ENCODE measurements around the gene PLEKHH3.

The PLEKHH3 gene

DNA sequence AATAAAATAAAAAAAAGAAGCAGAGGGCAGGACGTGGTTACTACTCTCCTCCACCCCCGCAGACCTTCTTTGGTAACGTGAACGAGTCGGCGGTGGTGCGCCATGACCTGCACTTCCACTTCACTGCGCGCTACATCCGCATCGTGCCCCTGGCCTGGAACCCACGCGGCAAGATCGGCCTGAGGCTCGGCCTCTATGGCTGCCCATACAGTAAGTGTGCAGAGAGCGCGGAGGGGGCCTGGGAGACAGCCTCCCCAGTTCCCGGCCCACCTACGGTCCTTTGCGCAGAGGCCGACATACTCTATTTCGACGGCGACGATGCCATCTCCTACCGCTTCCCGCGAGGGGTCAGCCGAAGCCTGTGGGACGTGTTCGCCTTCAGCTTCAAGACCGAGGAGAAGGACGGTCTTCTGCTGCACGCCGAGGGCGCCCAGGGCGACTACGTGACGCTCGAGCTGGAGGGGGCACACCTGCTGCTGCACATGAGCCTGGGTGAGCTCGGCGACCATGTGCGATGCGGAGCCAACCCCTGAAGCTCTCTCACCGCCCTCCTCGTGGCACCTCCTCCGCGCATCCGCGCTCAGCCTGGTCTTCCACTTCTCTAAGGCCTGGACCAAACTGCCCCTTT, 8.2 kb upstream of the PLEKHH3 start:
- no peak for DNase-seq

DNA sequence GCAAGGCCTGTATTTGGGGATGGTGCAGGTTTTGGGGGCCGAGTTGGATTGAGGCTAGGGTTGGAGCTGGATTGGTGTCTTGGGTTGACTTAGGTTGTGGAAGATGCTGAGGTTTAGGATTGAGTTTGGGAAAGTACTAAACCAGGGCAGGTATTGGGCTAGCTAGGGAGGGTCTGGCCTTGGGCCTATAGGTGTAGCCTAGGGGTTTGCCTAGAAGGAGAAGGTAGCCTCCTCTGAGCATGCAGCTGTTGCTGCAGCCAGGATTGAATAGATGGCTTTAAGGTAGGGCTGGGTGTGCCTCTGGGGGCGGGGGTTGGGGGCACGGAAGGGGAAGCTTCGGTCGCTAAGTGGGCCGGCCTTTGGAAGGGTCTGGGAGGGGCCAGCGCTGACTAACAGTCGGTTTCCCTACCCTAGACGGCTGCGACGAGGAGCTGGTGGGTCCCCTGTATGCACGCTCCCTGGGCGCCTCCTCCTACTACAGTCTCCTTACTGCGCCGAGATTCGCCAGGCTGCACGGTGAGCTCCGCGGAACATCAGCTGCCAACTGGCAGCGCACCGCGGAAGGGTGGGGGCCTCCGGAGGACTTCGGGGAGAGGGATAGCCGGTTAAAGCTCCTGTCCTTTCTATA, 6.7 kb upstream of the PLEKHH3 start:
- DNase-seq = peak; percentile 34

DNA sequence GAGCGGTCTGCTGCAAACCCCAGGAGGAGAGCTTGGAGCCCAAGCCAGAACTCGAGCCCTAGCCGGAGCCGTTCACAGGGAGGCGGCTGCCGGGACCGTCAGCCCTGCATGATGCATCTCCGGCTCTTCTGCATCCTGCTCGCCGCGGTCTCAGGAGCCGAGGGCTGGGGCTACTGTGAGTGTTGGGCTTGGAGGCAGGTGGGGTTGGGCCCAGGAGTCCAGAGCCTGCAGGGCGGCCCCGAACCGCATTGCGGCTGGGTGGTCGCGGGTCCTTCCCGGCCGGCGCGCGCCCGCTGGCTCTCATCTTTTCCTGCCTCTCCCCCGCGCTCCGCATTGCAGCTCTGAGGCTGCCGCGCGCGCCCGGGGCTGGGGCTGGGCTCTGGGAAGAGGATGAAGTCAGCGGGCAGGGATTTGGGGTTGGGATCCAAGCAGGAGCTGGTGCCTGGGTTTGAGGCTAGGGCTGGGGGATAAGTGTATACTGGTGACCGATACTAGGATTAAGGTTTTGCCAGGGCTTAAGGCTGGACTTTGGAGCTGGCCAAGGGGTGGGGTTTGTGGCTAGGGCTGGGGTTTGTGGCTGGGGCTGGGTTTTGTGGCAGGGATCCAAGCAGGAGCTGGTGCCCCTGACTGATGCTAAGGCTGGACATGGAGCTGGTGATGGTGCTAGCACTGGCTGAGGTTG, 6.1 kb upstream of the PLEKHH3 start:
- DNase-seq = peak; percentile 41

DNA sequence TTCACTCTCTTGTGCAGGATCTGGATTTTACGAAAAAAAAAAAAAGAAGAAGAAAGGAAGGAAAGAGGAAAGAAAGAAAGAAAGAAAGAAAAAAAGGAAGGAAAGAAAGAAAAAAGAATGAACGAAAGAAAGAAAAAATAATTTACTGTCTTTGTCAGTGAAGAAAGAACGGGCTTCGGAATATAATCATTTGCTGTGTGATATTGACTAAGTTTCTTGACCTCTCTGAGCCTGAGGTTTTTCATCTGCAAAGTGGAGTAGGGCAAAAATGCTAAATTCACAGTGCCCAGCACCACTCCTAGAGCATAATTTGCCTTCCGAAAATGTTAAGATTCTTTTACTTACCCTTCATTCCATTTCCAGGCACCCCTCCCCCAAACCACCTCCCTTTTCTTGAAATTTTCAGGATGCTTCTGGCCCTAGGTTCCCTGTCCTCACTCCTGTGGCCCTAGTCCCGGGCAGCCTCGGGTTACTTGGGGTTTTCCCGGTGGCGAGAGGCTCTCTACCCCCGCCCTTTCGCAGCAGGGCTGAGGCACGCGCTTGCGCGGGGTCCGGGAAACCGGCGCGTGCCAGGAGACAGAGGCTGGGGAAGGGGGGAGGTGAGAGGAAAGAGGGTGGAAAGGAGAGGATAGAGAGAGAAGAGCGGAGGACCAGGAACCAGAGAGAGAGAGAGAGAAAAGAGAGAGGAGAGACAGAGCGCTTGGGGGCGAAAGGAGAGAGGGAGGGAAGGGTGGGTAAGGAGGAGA, 5.4 kb upstream of the PLEKHH3 start, which contains the start of gene CNTNAP1:
Gene CNTNAP1 (plus strand): TSS at position 556 of the 746 bp plus-strand sequence. CDS start 299 bp downstream, outside the sequence.
- DNase-seq = peak; percentile 80

DNA sequence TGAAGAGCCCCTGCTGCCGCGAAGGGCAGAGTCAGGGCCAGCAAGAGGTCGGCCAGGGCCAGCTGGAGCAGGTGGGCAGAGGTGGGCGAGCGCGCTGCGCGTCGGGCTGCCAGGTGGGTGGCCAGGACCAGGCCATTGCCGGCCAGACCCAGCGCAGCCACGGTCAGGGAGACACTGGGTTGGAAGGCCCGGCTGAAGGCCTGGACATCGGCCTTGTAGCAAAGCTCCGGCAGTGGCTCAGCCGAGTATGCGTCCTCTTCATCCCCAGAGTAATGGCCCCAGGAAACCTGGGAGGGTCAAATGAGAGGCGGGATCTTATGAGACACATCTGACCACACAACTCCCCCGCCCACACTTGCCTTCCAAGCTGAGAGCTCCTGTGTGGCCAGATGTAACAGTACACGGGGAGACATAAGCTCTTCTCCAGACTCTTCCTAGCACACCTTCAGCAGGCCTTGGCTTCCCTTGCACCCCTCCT, 3.6 kb upstream of the PLEKHH3 start:
- peak; percentile 20 for DNase-seq

DNA sequence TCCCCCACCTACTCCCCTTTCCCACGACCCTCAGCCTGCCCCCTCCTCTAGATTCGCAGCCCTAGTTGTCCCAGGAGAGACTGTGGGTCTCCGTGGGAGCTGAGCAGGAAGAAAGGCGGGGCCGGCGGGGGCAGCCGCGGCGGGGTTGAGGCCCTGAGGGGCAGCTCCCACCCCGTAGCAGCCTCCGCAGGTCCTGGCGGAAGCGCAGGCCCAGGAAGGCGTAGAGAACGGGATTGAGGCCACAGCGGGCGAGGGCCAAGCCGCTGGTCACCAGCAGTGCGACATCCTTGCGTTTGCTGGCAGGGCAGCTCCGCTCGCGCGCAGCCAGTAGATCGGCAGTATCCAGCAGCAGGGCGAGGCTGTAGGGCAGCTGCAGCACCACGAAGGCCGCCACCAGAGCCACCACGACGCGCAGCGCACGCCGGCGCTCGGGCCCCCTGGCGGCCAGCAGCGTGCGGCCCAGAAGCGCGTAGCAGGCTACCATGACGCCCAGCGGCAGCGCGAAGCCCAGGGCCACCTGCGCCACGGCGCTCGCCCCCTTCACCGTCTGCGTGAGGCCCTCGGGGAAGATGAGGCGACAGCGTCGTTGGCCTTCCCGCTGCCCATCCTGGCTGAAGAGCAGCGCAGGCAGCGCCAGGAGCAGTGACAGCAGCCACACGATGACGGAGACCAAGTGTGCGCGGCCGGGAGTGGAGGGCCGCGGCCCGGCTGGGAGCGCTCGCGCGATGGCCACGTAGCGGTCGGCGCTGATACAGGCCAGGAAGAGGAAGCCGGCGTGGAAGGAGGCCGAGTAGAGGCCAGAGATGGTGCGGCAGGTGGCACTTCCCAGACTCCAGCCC, 2.9 kb upstream of the PLEKHH3 start:
- peak; percentile 66 for DNase-seq

DNA sequence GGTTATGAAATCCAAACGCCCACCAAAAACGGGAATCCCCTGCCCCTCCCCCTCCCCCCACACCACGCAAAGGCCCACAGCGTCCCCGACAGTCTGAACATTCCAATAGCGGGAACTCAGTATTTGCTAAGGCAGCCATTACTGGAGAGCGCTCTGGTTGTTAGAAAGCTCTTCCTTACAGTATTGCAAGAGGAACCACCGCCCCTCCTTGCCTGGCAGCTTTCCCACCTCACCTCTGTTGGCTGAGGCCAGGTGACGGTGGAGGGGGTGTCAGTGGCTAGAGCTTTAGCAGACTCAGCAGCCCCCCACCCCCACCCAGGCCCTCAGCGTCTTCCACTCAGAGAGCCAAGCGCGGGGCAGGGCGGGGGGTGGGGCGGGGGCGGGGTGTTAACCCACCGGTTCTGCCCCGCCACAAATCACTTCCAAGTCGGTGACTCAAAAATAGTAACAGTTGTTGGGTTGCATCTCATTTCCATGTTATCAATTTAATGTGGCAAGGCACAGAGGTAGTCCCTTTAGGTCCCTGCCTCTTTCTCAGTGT, 2.2 kb upstream of the PLEKHH3 start:
- peak; percentile 65 for DNase-seq

DNA sequence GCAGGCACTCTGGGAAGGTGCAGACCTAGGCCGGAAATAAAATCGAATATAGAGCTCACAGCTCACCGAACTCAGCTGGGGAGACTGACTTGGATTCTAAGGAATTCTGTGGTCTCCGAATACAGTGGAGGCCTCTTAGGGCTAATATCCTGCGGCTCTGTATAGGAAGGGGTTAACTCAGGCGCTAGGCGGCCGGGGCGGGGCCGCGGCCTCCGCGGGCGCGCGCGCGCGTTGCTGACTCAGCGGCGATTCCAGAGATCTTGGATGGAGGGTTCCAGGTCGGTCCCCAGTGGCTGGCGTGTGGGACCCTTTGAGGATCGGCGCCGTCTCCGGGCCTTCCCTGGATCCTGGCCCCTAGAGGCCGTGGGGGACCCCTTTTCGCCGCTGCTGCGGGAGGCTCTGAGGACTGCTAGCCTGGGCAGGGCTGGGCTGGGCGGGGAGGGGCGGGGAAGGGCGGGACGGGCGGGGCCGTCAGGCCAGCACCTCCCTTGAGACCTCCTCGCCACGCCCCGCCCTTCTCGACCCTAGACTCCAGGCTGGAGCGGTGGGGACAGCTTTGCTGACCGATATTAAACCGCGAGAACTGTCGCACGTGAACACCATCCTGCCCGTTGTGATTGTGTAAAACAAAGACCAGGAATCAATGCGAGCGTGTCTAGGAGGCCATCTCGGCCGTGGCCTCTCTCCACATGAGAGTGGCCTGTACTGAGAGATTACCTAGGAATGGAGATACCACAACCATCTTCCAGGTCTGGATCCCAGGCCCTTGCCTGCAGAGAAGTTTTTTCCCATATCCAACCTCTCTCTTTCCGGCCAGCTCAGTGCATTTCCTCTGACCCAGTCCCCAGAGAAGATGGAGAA, 1.4 kb upstream of the PLEKHH3 start:
- peak; percentile 89 for DNase-seq

DNA sequence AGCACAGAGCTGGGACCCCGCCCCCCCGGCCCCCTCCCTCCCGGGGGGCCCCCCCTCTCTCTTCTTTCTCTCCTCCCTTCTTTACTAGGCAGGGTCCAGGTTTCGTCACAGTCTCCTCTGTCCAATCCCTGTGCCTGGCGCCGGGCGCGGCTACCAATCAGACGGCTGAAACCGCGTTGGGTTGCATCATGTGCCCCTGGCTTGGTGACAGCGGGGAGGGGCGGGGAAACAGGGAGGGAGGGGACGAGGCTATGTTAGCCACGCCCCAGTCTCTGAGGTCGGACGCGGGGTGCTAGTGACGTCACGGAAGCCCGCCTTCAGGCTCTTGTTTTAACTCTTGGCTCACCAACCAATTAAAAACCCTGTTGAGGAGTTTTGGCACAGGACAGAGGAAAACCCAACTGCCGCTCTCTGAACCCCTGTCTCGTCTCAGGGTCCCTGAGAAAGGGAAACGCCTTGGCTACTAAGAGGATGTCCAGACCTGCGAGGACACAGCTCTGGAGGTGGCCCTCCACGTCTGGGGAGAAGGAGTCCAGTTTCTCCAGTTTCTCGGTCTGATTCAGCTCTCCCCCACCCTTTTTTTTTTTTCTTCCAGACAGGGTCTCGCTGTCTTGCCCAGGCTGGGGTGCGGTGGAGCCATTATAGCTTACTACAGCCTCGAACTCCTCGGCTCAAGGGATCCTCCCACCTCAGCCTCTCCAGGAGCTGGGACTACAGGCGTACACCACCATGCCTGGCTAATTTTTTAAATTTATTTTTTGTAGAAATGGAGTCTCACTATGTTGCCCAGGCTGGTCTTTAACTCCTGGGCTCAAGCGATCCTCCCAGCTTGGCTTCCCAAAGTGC, 441 bp upstream of the PLEKHH3 start:
- peak; percentile 100 for DNase-seq

DNA sequence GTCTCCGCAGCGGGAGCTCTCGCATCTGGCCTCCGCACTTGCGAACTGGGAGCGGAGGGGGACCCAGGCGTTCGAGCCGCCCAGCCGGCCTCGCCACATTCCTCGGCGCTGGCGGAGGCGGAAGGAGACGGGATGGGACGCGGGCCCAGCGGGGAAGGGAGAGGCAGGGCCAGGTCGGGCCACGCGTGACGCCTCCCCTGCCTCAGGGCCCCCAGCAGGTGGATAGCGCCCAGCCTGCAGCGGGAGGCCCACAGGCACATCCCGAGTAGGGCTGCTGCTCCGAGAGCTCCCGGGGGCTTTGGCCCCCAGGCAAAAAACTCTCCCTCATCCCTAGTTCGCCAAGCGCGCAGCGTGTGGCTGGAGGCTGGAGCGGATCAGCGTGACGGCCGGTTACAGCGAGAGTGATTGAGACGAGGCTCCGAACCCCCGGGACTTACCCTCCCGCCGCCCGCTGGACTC, 800 bp downstream of the PLEKHH3 start:
- DNase-seq = peak; percentile 25

DNA sequence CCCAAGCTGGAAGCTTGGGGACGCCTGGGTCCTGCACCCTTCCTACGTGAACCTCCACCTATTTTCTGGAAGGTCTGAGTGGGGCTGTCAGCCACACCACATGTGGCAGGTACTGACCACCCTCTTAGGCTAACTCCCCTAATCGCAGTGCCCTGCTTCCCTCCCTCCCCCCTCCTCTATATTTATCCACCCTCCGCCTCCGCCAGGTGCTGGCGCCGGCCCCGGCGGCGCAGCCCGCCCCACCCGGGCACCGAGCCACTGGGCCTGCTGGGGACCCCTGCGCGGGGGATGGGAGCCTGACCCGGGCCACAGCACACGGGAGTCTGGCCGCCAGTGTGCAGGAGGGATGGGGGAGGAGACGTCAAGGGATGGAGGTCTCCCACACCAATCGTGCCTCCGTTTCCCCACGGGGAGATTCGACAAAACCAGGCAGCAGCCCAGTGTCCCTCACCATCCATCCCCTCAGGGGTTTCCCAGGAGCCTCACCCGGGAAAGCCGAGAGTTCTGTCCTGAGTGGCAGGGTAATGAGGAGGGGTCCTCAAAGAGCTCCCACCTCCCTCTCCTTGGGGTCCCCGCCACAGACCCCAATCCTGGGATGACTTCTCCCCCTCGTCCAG, 1.3 kb downstream of the PLEKHH3 start:
- no peak for DNase-seq

DNA sequence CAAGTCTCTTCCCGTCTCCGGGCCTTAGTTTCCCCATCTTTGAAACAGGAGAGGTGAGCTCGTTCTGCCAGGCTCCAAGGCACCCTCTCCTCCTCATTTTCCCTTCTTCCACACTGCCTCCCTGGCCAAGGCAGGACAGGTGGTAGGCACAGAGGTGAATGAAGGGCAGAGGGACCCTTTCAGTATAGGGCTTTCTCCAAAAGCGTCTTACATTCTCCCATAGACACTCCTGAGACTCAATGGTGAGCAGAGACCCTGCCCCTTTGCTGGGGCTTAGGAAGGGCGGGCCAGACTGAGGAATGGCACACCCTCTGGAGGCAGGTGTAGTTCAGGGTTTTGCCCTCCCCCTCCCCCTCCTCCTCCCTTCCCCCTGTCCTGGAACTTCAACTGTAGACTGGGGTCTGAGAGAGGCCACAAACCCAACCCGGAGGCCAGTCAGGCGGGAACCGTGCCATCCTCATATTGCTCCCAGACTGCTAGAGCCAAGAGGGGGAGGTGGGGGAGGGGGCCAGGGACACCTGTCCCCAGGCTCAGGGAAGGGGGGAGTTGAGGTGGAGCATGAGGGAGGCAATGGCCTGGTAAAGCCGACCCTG, 1.9 kb downstream of the PLEKHH3 start:
- no peak for DNase-seq

DNA sequence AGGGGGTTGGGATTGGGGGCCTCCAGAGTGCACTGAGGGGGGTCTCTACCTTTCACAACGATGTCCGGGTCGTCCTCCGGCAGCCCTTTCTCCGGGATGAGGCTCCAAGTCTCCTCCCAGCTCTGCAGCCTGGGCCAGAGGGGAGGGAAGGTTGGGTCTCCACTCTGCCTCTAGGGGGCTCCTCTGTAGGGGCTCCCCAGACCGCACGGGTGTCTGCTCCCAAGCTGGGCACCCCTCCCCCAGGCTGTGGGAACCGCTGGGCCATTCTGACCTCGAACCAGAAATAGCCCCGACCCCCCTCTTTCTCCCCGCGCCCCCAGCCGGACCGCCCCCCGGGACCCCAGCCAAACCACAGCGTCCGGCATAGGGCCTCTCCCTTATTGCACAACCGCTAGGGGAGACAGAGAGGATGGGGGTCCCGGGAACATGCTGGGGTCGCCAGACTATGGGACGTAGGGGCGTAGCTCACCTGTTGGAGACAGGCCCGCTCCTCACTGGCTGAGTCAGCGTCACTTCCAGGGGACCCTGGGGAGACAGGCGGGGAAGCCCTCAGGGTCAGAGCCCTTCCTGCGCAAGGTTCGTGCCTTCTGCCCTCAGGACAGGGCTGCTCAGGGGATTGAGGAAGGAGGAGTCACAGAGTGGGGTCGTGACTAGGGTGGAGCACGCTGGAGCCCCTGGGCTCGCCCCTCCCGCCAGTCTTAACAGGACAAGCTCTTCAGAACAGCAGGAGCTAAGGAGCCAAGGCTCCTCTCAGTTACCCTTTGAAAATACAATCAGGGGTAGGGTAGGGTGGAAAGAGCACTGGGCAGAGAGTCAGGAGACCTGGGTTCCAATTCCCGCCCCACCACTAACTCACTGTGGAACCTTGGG, 2.7 kb downstream of the PLEKHH3 start:
- peak; percentile 60 for DNase-seq

DNA sequence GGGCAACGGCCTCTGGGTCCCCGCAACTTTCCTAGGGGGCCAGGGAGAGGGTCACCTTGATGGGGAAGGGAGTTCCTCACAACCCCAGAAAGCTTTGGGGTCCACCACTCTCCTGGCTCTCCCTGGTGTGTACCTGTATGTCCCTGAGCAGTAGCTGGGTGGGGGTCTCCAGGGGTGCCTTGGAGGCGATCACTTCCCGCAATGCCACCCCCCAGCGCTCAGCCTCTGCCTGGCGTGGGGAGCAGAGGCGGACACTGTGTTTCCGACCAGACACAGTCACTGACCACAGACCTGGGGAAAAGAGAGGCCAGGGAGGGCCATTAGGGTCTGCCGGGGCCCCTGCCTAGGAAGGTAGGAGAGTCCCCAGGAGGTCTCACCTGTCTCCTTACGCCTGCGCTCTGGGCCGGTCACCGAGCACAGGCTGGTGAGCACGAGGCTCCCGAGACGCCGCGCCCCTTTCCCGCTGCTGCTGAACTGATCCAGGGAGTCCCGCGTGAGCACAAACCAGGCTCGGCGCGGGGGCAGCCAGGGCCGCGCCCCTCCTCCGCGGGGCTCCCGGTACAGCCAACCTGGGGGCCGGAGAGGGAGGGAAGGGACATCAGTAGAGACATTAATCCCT, 3.4 kb downstream of the PLEKHH3 start:
- DNase-seq = no peak

DNA sequence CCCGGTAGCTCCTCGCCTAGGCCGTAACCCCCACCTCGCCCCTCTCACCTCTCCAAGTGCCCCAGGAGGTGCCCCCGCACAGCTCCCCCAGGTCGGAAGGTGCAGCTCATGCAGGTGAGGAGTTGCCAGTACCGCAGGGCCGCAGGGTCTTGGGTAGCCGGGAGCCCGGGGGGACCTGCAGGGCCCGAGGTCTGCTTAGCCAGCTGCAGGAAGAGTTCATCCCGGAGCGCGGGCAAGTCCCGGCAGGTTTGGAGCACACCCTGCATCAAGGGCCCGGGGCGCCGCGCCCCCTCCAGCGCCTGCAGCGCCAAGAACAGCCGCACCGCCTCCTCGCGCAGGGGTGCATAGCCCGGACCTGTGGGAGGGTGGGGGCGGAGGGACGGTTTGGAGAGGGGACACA, 4.8 kb downstream of the PLEKHH3 start:
- DNase-seq = no peak

DNA sequence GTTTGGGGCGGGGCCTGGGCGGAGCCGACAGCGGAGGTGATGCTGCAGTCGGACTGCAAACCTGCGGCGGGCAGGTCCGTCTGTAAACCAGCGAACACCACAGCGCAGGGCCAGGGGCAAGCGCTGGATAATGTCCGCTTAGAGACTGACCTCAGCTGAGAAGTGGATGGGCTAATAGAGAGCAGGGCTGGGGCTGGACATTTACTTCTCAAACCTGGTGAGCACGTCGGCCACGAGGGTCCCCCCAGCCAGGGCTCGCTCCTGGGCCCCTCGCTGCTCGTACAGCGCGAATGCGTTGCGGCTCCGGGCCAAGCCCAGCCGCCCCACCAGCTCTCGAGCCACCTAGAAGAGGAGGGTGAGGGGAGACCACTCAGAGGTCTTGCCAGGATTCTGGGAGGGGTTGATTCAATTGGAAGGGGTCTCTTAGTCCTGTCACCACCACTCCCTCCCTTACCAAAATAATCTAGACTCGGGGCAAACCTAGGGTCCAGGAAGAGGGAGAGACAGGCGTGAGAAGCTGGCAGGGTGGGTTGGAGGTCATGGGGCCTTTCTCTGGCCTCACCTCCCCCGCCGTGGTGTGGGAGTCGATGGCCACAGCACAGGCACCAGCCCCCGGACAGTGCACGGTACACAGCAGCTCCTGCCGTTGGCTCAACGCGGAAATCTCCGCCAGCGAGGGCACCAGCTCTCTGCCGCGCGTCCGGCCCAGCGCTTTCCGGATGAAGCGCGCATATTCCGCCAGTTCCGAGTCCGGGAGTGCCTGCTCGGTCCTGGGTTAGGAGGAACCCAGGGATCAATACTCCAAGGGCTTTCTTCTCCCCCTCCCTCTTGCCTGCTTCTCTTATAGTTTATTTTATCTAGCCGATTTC, 5.8 kb downstream of the PLEKHH3 start:
- DNase-seq = no peak
